Measurements from ENCODE around the gene GRIK2.
"Not testable (repeated sequence)": the region's sequence is repeated elsewhere in the genome, so short reads cannot be mapped to it uniquely, and the experiment has no call there.

The GRIK2 gene

GRCh38 chr6:101544286-101544685 is 150.8 kb downstream of the GRIK2 start:
- DNase-seq: no peak

- no peak for DNase-seq
These were observed 151.7 kb downstream of the GRIK2 start for GRCh38 chr6:101545191-101545590.

GRCh38 chr6:101550451-101550850 is 156.9 kb downstream of the GRIK2 start:
- no peak for DNase-seq

- no peak for DNase-seq
These were observed 160.7 kb downstream of the GRIK2 start for GRCh38 chr6:101554231-101554630.

GRCh38 chr6:101558712-101559111 is 165.2 kb downstream of the GRIK2 start:
- no peak for DNase-seq

- no peak for DNase-seq
These were observed 179.1 kb downstream of the GRIK2 start for GRCh38 chr6:101572627-101573026.

- no peak for DNase-seq
These were observed 183.6 kb downstream of the GRIK2 start for GRCh38 chr6:101577091-101577490.

- no peak for DNase-seq
These were observed 184.8 kb downstream of the GRIK2 start for GRCh38 chr6:101578306-101578705.

GRCh38 chr6:101582792-101583191 is 189.3 kb downstream of the GRIK2 start:
- no peak for DNase-seq

- DNase-seq: no peak
These were observed 192.0 kb downstream of the GRIK2 start for GRCh38 chr6:101585501-101585900.

- DNase-seq: no peak
These were observed 194.8 kb downstream of the GRIK2 start for GRCh38 chr6:101588343-101588742.

- DNase-seq: no peak
These were observed 201.8 kb downstream of the GRIK2 start for GRCh38 chr6:101595276-101595675.

GRCh38 chr6:101597693-101598092 is 204.2 kb downstream of the GRIK2 start:
- no peak for DNase-seq

GRCh38 chr6:101605426-101605825 is 211.9 kb downstream of the GRIK2 start:
- DNase-seq: no peak

- no peak for DNase-seq
These were observed 212.4 kb downstream of the GRIK2 start for GRCh38 chr6:101605874-101606273.

GRCh38 chr6:101607111-101607690 is 213.7 kb downstream of the GRIK2 start:
- DNase-seq: no peak

- DNase-seq: no peak
These were observed 215.2 kb downstream of the GRIK2 start for GRCh38 chr6:101608703-101609102.

GRCh38 chr6:101613556-101613955 is 220.0 kb downstream of the GRIK2 start:
- DNase-seq: no peak

GRCh38 chr6:101614774-101615173 is 221.3 kb downstream of the GRIK2 start:
- DNase-seq: no peak

GRCh38 chr6:101626269-101626668 is 232.8 kb downstream of the GRIK2 start:
- no peak for DNase-seq

GRCh38 chr6:101630941-101631340 is 237.4 kb downstream of the GRIK2 start:
- DNase-seq: no peak

GRCh38 chr6:101633081-101633480 is 239.6 kb downstream of the GRIK2 start:
- no peak for DNase-seq

GRCh38 chr6:101638865-101639264 is 245.4 kb downstream of the GRIK2 start:
- DNase-seq: not testable (repeated sequence)

GRCh38 chr6:101640131-101640530 is 246.6 kb downstream of the GRIK2 start:
- DNase-seq: no peak

GRCh38 chr6:101645770-101646169 is 252.3 kb downstream of the GRIK2 start:
- DNase-seq: no peak

All from CD4-positive, alpha-beta T cell treated with Interferon alpha-2 for 1 hour (primary cell).